Keratinocyte (primary cell): Measurements from ENCODE around the gene TUT7.

Experiments
- EZH2 ChIP-seq: IDR thresholded peaks from one replicate; pipeline ENCODE4 v1.6.1; 2012; ENCODE audit warnings: inconsistent platforms, mild to moderate bottlenecking, low read length, moderate library complexity
- TF ChIP-seq, protein P1 (sequence below), 3 experiments: IDR thresholded peaks in 1 of 3; conservative IDR thresholded peaks in 1 of 3; optimal IDR thresholded peaks in 1 of 3; 2 replicates in 2 of 3; 3 replicates in 1 of 3; pipeline versions ENCODE3 to v1.5.1; 2011; ENCODE audit warnings: low read length in 3 of 3, mild to moderate bottlenecking in 3 of 3, moderate library complexity in 2 of 3, control low read depth in 1 of 3, inconsistent platforms in 1 of 3; ENCODE audit not compliant: insufficient read depth in 2 of 3; ENCODE audit errors: extremely low read depth in 1 of 3

GRCh38 chr9:86369810-86370209 lies 15.6 kb upstream of the TUT7 start:
- TF ChIP-seq, protein P1, sequence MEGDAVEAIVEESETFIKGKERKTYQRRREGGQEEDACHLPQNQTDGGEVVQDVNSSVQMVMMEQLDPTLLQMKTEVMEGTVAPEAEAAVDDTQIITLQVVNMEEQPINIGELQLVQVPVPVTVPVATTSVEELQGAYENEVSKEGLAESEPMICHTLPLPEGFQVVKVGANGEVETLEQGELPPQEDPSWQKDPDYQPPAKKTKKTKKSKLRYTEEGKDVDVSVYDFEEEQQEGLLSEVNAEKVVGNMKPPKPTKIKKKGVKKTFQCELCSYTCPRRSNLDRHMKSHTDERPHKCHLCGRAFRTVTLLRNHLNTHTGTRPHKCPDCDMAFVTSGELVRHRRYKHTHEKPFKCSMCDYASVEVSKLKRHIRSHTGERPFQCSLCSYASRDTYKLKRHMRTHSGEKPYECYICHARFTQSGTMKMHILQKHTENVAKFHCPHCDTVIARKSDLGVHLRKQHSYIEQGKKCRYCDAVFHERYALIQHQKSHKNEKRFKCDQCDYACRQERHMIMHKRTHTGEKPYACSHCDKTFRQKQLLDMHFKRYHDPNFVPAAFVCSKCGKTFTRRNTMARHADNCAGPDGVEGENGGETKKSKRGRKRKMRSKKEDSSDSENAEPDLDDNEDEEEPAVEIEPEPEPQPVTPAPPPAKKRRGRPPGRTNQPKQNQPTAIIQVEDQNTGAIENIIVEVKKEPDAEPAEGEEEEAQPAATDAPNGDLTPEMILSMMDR (optimal IDR thresholded peaks at IDR 0.05 in 1 of 3, IDR thresholded peaks at IDR 0.05 in 1 of 3, conservative IDR thresholded peaks at IDR 0.05 in 1 of 3; ENCODE audit: extremely low read depth in 1 of 3, insufficient read depth in 2 of 3, low read length in 3 of 3) = no peak
- no peak for TF ChIP-seq EZH2
